H9 (cell line): ENCODE data around the gene MXRA7. TPM values are rescaled to one million over a fixed set of nuclear protein-coding genes. Genes with fewer than 3 reads are reported as not detected.
"Not testable (repeated sequence)": the region's sequence is repeated elsewhere in the genome, so short reads cannot be mapped to it uniquely, and the experiment has no call there.

ENCODE experiments used
- DNase-seq: peaks from one replicate; pipeline ENCODE4 v3.0.0-alpha.2; 2017
- H2AFZ ChIP-seq: one replicate; pipeline ENCODE4 v1.6.1; 2013; ENCODE audit warnings: mild to moderate bottlenecking, low read length, control low read depth, moderate library complexity
- H2AK5ac ChIP-seq: 2 replicates; pipeline ENCODE4 v1.6.1; 2013; ENCODE audit warnings: low read length, control low read depth, mixed read lengths; ENCODE audit not compliant: insufficient read length
- H2BK120ac ChIP-seq: one replicate; pipeline ENCODE4 v1.6.1; 2013; ENCODE audit warnings: low read depth, mild to moderate bottlenecking, low read length, control low read depth, inconsistent platforms; ENCODE audit not compliant: poor library complexity, severe bottlenecking
- H2BK12ac ChIP-seq: 2 replicates; pipeline ENCODE4 v1.6.1; 2013; ENCODE audit warnings: low read length, control low read depth, mixed read lengths, low read depth; ENCODE audit not compliant: insufficient read length
- H2BK15ac ChIP-seq: 2 replicates; pipeline ENCODE4 v1.6.1; 2013; ENCODE audit warnings: low read depth, low read length, control low read depth
- H2BK20ac ChIP-seq: one replicate; pipeline ENCODE4 v1.6.1; 2013; ENCODE audit warnings: low read depth, mild to moderate bottlenecking, low read length, control low read depth, inconsistent platforms; ENCODE audit not compliant: poor library complexity, severe bottlenecking
- H2BK5ac ChIP-seq: 2 replicates; pipeline ENCODE4 v1.6.1; 2013; ENCODE audit warnings: low read length, control low read depth, mixed read lengths; ENCODE audit not compliant: insufficient read length
- H3K14ac ChIP-seq: 2 replicates; pipeline ENCODE4 v1.6.1; 2013; ENCODE audit warnings: low read length, control low read depth; ENCODE audit not compliant: insufficient read depth
- H3K18ac ChIP-seq: 2 replicates; pipeline ENCODE4 v1.6.1; 2013; ENCODE audit warnings: low read depth, mild to moderate bottlenecking, mixed read lengths, low read length, control low read depth; ENCODE audit not compliant: insufficient read length
- H3K23ac ChIP-seq: 2 replicates; pipeline ENCODE4 v1.6.1; 2013; ENCODE audit warnings: low read length, control low read depth, mixed read lengths, low read depth; ENCODE audit not compliant: insufficient read length
- H3K23me2 ChIP-seq: 2 replicates; pipeline ENCODE4 v1.6.1; 2013; ENCODE audit warnings: low read depth, mild to moderate bottlenecking, mixed read lengths, low read length, control low read depth; ENCODE audit not compliant: insufficient read length, poor library complexity, severe bottlenecking
- H3K27ac ChIP-seq: 2 replicates; pipeline ENCODE4 v1.5.1; 2013; ENCODE audit warnings: low read length, control low read depth, mixed read lengths, low read depth; ENCODE audit not compliant: insufficient read length
- H3K27me3 ChIP-seq: 2 replicates; pipeline ENCODE4 v1.6.1; 2013; ENCODE audit warnings: low read length, control low read depth, inconsistent platforms; ENCODE audit not compliant: insufficient read depth
- H3K4ac ChIP-seq: 2 replicates; pipeline ENCODE4 v1.6.1; 2013; ENCODE audit warnings: low read depth, mild to moderate bottlenecking, control low read depth, inconsistent platforms, low read length, moderate library complexity
- H3K4me1 ChIP-seq: 2 replicates; pipeline ENCODE4 v1.6.1; 2013; ENCODE audit warnings: low read length, control low read depth, inconsistent platforms; ENCODE audit not compliant: insufficient read depth
- H3K4me2 ChIP-seq: 2 replicates; pipeline ENCODE4 v1.6.1; 2013; ENCODE audit warnings: low read length, control low read depth, mixed read lengths; ENCODE audit not compliant: insufficient read length, insufficient read depth
- H3K56ac ChIP-seq: 2 replicates; pipeline ENCODE4 v1.6.1; 2013; ENCODE audit warnings: low read depth, mild to moderate bottlenecking, mixed read lengths, low read length, control low read depth; ENCODE audit not compliant: insufficient read length
- H3K79me1 ChIP-seq: 2 replicates; pipeline ENCODE4 v1.6.1; 2013; ENCODE audit warnings: low read depth, mild to moderate bottlenecking, moderate library complexity, low read length, control low read depth, inconsistent platforms; ENCODE audit not compliant: insufficient read depth, poor library complexity, severe bottlenecking
- H3K79me2 ChIP-seq: 2 replicates; pipeline ENCODE4 v1.6.1; 2013; ENCODE audit warnings: low read length, control low read depth, inconsistent platforms; ENCODE audit not compliant: insufficient read depth
- H3K9ac ChIP-seq: 2 replicates; pipeline ENCODE4 v1.6.1; 2013; ENCODE audit warnings: low read length, control low read depth, mixed read lengths; ENCODE audit not compliant: insufficient read length; ENCODE audit errors: extremely low read depth
- H3K9me3 ChIP-seq: one replicate; pipeline ENCODE4 v1.6.1; 2013; ENCODE audit warnings: low read depth, low read length, inconsistent platforms; ENCODE audit not compliant: control insufficient read depth
- H3T11ph ChIP-seq: one replicate; pipeline ENCODE4 v1.6.1; 2013; ENCODE audit warnings: mild to moderate bottlenecking, low read length, control low read depth, inconsistent platforms
- H4K20me1 ChIP-seq: one replicate; pipeline ENCODE4 v1.6.1; 2013; ENCODE audit not compliant: control insufficient read depth, insufficient read length, insufficient read depth
- H4K5ac ChIP-seq: 2 replicates; pipeline ENCODE4 v1.6.1; 2013; ENCODE audit warnings: low read depth, mild to moderate bottlenecking, mixed read lengths, low read length, control low read depth; ENCODE audit not compliant: insufficient read length
- H4K8ac ChIP-seq: replicated peaks from 2 replicates; pipeline ENCODE4 v1.6.1; 2013; ENCODE audit warnings: low read length, control low read depth, mixed read lengths, low read depth; ENCODE audit not compliant: insufficient read length
- H4K91ac ChIP-seq: 2 replicates; pipeline ENCODE4 v1.6.1; 2013; ENCODE audit warnings: low read depth, mild to moderate bottlenecking, moderate library complexity, mixed read lengths, low read length, control low read depth; ENCODE audit not compliant: insufficient read length
- H3K27ac Mint-ChIP-seq, 3 experiments: 2 replicates in 2 of 3; 3 replicates in 1 of 3; pipeline ENCODE4 v1.8.0; 2020 to 2021; ENCODE audit warnings: mixed read lengths in 3 of 3, mild to moderate bottlenecking in 1 of 3, moderate library complexity in 1 of 3
- H3K27me3 Mint-ChIP-seq: 2 replicates; pipeline ENCODE4 v1.8.0; 2021; ENCODE audit warnings: low read depth, mild to moderate bottlenecking, moderate library complexity, mixed read lengths
- H3K36me3 Mint-ChIP-seq, 3 experiments: 2 replicates in 2 of 3; 3 replicates in 1 of 3; pipeline ENCODE4 v1.8.0; 2020 to 2021; ENCODE audit warnings: low read depth in 3 of 3, mixed read lengths in 3 of 3; ENCODE audit not compliant: insufficient read depth in 1 of 3
- H3K4me1 Mint-ChIP-seq, 2 experiments: 2 replicates each; pipeline ENCODE4 v1.8.0; 2020; ENCODE audit warnings: mixed read lengths in 2 of 2
- H3K4me3 Mint-ChIP-seq, 2 experiments: 2 replicates in 1 of 2; 3 replicates in 1 of 2; pipeline ENCODE4 v1.8.0; 2020 to 2021; ENCODE audit warnings: mild to moderate bottlenecking in 2 of 2, mixed read lengths in 2 of 2, moderate library complexity in 1 of 2
- H3K9me3 Mint-ChIP-seq, 2 experiments: 2 replicates in 1 of 2; 3 replicates in 1 of 2; pipeline ENCODE4 v1.8.0; 2020; ENCODE audit warnings: mild to moderate bottlenecking in 2 of 2, mixed read lengths in 2 of 2, moderate library complexity in 1 of 2
- WGBS: extraction: QIAGEN DNeasy Blood & Tissue Kit; methylation state at CpG from one replicate; pipeline ENCODE4 v1.1.7; 2013; ENCODE audit warnings: missing lambda C conversion rate, low lambda C conversion rate, mixed read lengths; ENCODE audit not compliant: insufficient read length; ENCODE audit errors: extremely low coverage; 5-methylcytosine and 5-hydroxymethylcytosine counted together
- total RNA-seq: library from RNA; stranded (reverse); gene quantifications from 2 replicates; pipeline ENCODE4 v1.2.1, GENCODE V29; 2021

The MXRA7 gene
- total RNA-seq, 1 experiment from 2014 or later, result 28.2 TPM

- not testable (repeated sequence) for H2BK12ac ChIP-seq, H3K36me3 Mint-ChIP-seq, H3K27me3 ChIP-seq, H3K4me1 ChIP-seq, H2AK5ac ChIP-seq, H3K9ac ChIP-seq, H4K5ac ChIP-seq, H4K8ac ChIP-seq, H4K91ac ChIP-seq, H3K23me2 ChIP-seq, H3K56ac ChIP-seq, H3K4ac ChIP-seq, H3K18ac ChIP-seq, H2BK20ac ChIP-seq, H3K9me3 ChIP-seq, H3K23ac ChIP-seq, H3K27ac Mint-ChIP-seq, H3K27ac ChIP-seq, H3K9me3 Mint-ChIP-seq, H2AFZ ChIP-seq, H2BK5ac ChIP-seq, H2BK15ac ChIP-seq, H2BK120ac ChIP-seq, H3T11ph ChIP-seq, H4K20me1 ChIP-seq, H3K79me2 ChIP-seq, H3K14ac ChIP-seq, H3K79me1 ChIP-seq
- peak overlapping the region; percentile 22 for H3K4me2 ChIP-seq
- no CpG with 5 or more reads among the region's 79 CpGs for WGBS
- H3K27me3 Mint-ChIP-seq, result peaks cover 18% of the 10 kb centered on the region
- DNase-seq, result peak; percentile 50
- H3K4me1 Mint-ChIP-seq, result peaks cover 33 to 36% of the 10 kb centered on the region in 2 experiments
- peak overlapping the region; percentile 65 to 82 for H3K4me3 Mint-ChIP-seq
These were observed 558 bp downstream of the MXRA7 start for GRCh38 chr17:76709951-76710862.
